Measurements from ENCODE around the gene NUP214. TPM values are rescaled to one million over a fixed set of nuclear protein-coding genes. Genes with fewer than 3 reads are reported as not detected.
A peak's percentile ranks its signal among the peaks of the same experiment; 100 is the strongest.
"Not testable (repeated sequence)": the region's sequence is repeated elsewhere in the genome, so short reads cannot be mapped to it uniquely, and the experiment has no call there.

Gene NUP214
- total RNA-seq, 1 donor from 2014 or later, result 12.2 TPM

- no peak for DNase-seq (ENCODE audit: low read depth, low spot score)
These were observed 67.7 kb downstream of the NUP214 start for GRCh38 chr9:131193051-131193450.

- DNase-seq (ENCODE audit: low read depth, low spot score), result no peak
These were observed 69.4 kb downstream of the NUP214 start for GRCh38 chr9:131194762-131195161.

GRCh38 chr9:131197160-131197911 is 72.0 kb downstream of the NUP214 start:
- no peak for DNase-seq (ENCODE audit: low read depth, low spot score)

GRCh38 chr9:131198041-131198715 is 72.8 kb downstream of the NUP214 start:
- DNase-seq (ENCODE audit: low read depth, low spot score), result no peak

- DNase-seq (ENCODE audit: low read depth, low spot score), result no peak
These were observed 76.5 kb downstream of the NUP214 start for GRCh38 chr9:131201856-131202255.

- no peak for DNase-seq (ENCODE audit: low read depth, low spot score)
These were observed 78.2 kb downstream of the NUP214 start for GRCh38 chr9:131203431-131204218.

GRCh38 chr9:131204285-131204684 is 78.9 kb downstream of the NUP214 start:
- DNase-seq (ENCODE audit: low read depth, low spot score), result no peak

- no peak for DNase-seq (ENCODE audit: low read depth, low spot score)
These were observed 81.1 kb downstream of the NUP214 start for GRCh38 chr9:131206495-131206894.

- DNase-seq (ENCODE audit: low read depth, low spot score), result not testable (repeated sequence)
These were observed 86.5 kb downstream of the NUP214 start for GRCh38 chr9:131211920-131212319.

GRCh38 chr9:131214286-131214856 is 89.0 kb downstream of the NUP214 start:
- DNase-seq (ENCODE audit: low read depth, low spot score), result no peak

GRCh38 chr9:131214876-131215275 is 89.5 kb downstream of the NUP214 start:
- DNase-seq (ENCODE audit: low read depth, low spot score), result peak; percentile 64

GRCh38 chr9:131216806-131217205 is 91.4 kb downstream of the NUP214 start:
- peak; percentile 63 for DNase-seq (ENCODE audit: low read depth, low spot score)

- DNase-seq (ENCODE audit: low read depth, low spot score), result no peak
These were observed 92.1 kb downstream of the NUP214 start for GRCh38 chr9:131217331-131218031.

- no peak for DNase-seq (ENCODE audit: low read depth, low spot score)
These were observed 93.0 kb downstream of the NUP214 start for GRCh38 chr9:131218370-131218769.

- no peak for DNase-seq (ENCODE audit: low read depth, low spot score)
These were observed 95.1 kb downstream of the NUP214 start for GRCh38 chr9:131220485-131220884.

- DNase-seq (ENCODE audit: low read depth, low spot score), result no peak
These were observed 97.1 kb downstream of the NUP214 start for GRCh38 chr9:131222460-131222859.

GRCh38 chr9:131226226-131226625 is 100.8 kb downstream of the NUP214 start:
- no peak for DNase-seq (ENCODE audit: low read depth, low spot score)

GRCh38 chr9:131227112-131227958 is 101.9 kb downstream of the NUP214 start:
- no peak for DNase-seq (ENCODE audit: low read depth, low spot score)

- no peak for DNase-seq (ENCODE audit: low read depth, low spot score)
These were observed 102.6 kb downstream of the NUP214 start for GRCh38 chr9:131227959-131228460.

- no peak for DNase-seq (ENCODE audit: low read depth, low spot score)
These were observed 103.6 kb downstream of the NUP214 start for GRCh38 chr9:131228988-131229387.

Measured in pulmonary artery endothelial cell (primary cell).